HepG2 (cell line): ENCODE results near the gene TRIM66. TPM values are rescaled to one million over a fixed set of nuclear protein-coding genes. Genes with fewer than 3 reads are reported as not detected.

Source experiments
- ATM ChIP-seq: fragments of 450-650 bp; IDR thresholded peaks from 2 replicates; pipeline ENCODE4 v1.7.1; 2017; ENCODE audit warnings: mild to moderate bottlenecking, borderline replicate concordance
- CHD2 ChIP-seq: IDR thresholded peaks from 2 replicates; pipeline ENCODE4 v1.6.1; 2011; ENCODE audit warnings: low read depth, low read length, improper control_type of control experiment
- DMTF1 ChIP-seq: sonication (generic); formaldehyde crosslinking; IDR thresholded peaks from 2 replicates; pipeline ENCODE4 v1.4.0; 2020; ENCODE audit warnings: mild to moderate bottlenecking, missing genetic modification reagents
- FOXM1 ChIP-seq: sonication (generic); formaldehyde crosslinking; IDR thresholded peaks from 2 replicates; pipeline ENCODE4 v1.5.0; 2020; ENCODE audit warnings: missing genetic modification reagents
- HOXA5 ChIP-seq: sonication (generic); formaldehyde crosslinking; IDR thresholded peaks from 2 replicates; pipeline ENCODE4 v1.4.0; 2020; ENCODE audit warnings: missing genetic modification reagents
- MED1 ChIP-seq: sonication (generic); formaldehyde crosslinking; IDR thresholded peaks from 2 replicates; pipeline ENCODE4 v1.4.0; 2020; ENCODE audit warnings: missing genetic modification reagents
- MIER3 ChIP-seq: IDR thresholded peaks from 2 replicates; pipeline ENCODE4 v1.6.1; 2016; ENCODE audit warnings: missing compliant biosample characterization, borderline replicate concordance
- NR0B2 ChIP-seq: sonication (generic); formaldehyde crosslinking; IDR thresholded peaks from 2 replicates; pipeline ENCODE4 v1.4.0; 2020; ENCODE audit warnings: mild to moderate bottlenecking, missing genetic modification reagents
- PCBP2 ChIP-seq: fragments of 200-400 bp; formaldehyde crosslinking; optimal IDR thresholded peaks from 2 replicates; pipeline ENCODE3; 2018; ENCODE audit warnings: low read length, low read depth; ENCODE audit not compliant: poor library complexity, severe bottlenecking
- PREB ChIP-seq: sonication (generic); formaldehyde crosslinking; IDR thresholded peaks from 2 replicates; pipeline ENCODE4 v1.4.0; 2020; ENCODE audit warnings: missing genetic modification reagents
- RNF219 ChIP-seq: sonication (generic); formaldehyde crosslinking; IDR thresholded peaks from 2 replicates; pipeline ENCODE4 v1.5.0; 2020; ENCODE audit warnings: mild to moderate bottlenecking, missing genetic modification reagents
- SKI ChIP-seq: fragments of 450-650 bp; IDR thresholded peaks from one replicate; pipeline ENCODE4 v1.6.1; 2018; ENCODE audit warnings: mild to moderate bottlenecking; ENCODE audit not compliant: partially characterized antibody
- TARDBP ChIP-seq: sonication (generic); formaldehyde crosslinking; IDR thresholded peaks from 2 replicates; pipeline ENCODE4 v1.8.0; 2022; ENCODE audit warnings: mild to moderate bottlenecking, missing genetic modification reagents
- TGIF2 ChIP-seq: IDR thresholded peaks from 2 replicates; pipeline ENCODE4 v1.6.1; 2016; ENCODE audit warnings: control low read depth, missing compliant biosample characterization
- ZFAT ChIP-seq: sonication (generic); formaldehyde crosslinking; conservative IDR thresholded peaks from 2 replicates; pipeline ENCODE4 v1.8.1; 2023; ENCODE audit warnings: missing genetic modification reagents, inconsistent platforms
- ZNF18 ChIP-seq: sonication (generic); formaldehyde crosslinking; IDR thresholded peaks from 2 replicates; pipeline ENCODE4 v1.8.0; 2022; ENCODE audit warnings: mild to moderate bottlenecking, missing genetic modification reagents; ENCODE audit not compliant: insufficient replicate concordance
- ZNF460 ChIP-seq: sonication (generic); formaldehyde crosslinking; IDR thresholded peaks from 2 replicates; pipeline ENCODE4 v1.5.1; 2020; ENCODE audit warnings: missing genetic modification reagents, mild to moderate bottlenecking, borderline replicate concordance
- ZNF510 ChIP-seq: sonication (generic); formaldehyde crosslinking; IDR thresholded peaks from 2 replicates; pipeline ENCODE4 v1.4.0; 2020; ENCODE audit warnings: low read depth, mild to moderate bottlenecking, missing genetic modification reagents
- ZNF772 ChIP-seq: sonication (generic); formaldehyde crosslinking; IDR thresholded peaks from 2 replicates; pipeline ENCODE4 v1.5.0; 2020; ENCODE audit warnings: mild to moderate bottlenecking, missing genetic modification reagents
- polyA plus RNA-seq, 8 experiments: library from polyadenylated mRNA; depleted of rRNA in 3 of 8; stranded (reverse) in 7 of 8; unstranded in 1 of 8; fragments of >200 nt; fragmentation: Illumina TruSeq in 4 of 8; extraction: Trizol in 4 of 8; gene quantifications; 2 replicates each; pipeline versions ENCODE4 v1.2.1 to v1.2.3, GENCODE V29; 2011 to 2016; ENCODE audit warnings: low read depth in 4 of 8, missing spikeins in 1 of 8, mixed read lengths in 1 of 8; ENCODE audit not compliant: insufficient read depth in 1 of 8
- total RNA-seq, 5 experiments: library from RNA; depleted of rRNA; stranded (reverse); fragments of >200 nt; fragmentation: Illumina TruSeq; extraction: Trizol; gene quantifications; 2 replicates each; pipeline ENCODE4 v1.2.3, GENCODE V29; 2016; ENCODE audit warnings: low read depth in 1 of 5

Gene TRIM66
- total and polyA plus RNA-seq, 2 of the 13 experiments (the other 11 are each of a cell fraction or from before 2014, with no cell fraction given) = 4.9 to 6.1 TPM

GRCh38 chr11:8688414-8689362 is 6.2 kb upstream of the TRIM66 start (continued):
- TF ChIP-seq ZNF18 (CRISPR knock-in tag) (peak; percentile 31), CHD2 (peak; percentile 47; the same call in 1 of the 2 replicates), NR0B2 (no peak), MIER3 (CRISPR knock-in tag) (peak; percentile 57), ZNF460 (CRISPR knock-in tag) (no peak), SKI (peak; percentile 53), FOXM1 (CRISPR knock-in tag) (0 out of 2 replicates have a peak, but pooled peaks have one; percentile 40), DMTF1 (CRISPR knock-in tag) (no peak), ZFAT (CRISPR knock-in tag) (peak; percentile 66), RNF219 (CRISPR knock-in tag) (no peak), PCBP2 (no peak), ATM (no peak), MED1 (CRISPR knock-in tag) (peak; percentile 89), ZNF772 (CRISPR knock-in tag) (peak; percentile 61; the same call in 1 of the 2 replicates), HOXA5 (CRISPR knock-in tag) (peak; percentile 77; the same call in 1 of the 2 replicates), ZNF510 (CRISPR knock-in tag) (no peak), TGIF2 (CRISPR knock-in tag) (peak; percentile 57; the same call in 1 of the 2 replicates), TARDBP (peak; percentile 95), PREB (CRISPR knock-in tag) (peak; percentile 78; the same call in 1 of the 2 replicates)
